ENCODE data around the gene KRT35.

KRT35 gene

GRCh38 chr17:41486316-41486715, 5.4 kb upstream of the KRT35 start:
- no peak for DNase-seq

DNA sequence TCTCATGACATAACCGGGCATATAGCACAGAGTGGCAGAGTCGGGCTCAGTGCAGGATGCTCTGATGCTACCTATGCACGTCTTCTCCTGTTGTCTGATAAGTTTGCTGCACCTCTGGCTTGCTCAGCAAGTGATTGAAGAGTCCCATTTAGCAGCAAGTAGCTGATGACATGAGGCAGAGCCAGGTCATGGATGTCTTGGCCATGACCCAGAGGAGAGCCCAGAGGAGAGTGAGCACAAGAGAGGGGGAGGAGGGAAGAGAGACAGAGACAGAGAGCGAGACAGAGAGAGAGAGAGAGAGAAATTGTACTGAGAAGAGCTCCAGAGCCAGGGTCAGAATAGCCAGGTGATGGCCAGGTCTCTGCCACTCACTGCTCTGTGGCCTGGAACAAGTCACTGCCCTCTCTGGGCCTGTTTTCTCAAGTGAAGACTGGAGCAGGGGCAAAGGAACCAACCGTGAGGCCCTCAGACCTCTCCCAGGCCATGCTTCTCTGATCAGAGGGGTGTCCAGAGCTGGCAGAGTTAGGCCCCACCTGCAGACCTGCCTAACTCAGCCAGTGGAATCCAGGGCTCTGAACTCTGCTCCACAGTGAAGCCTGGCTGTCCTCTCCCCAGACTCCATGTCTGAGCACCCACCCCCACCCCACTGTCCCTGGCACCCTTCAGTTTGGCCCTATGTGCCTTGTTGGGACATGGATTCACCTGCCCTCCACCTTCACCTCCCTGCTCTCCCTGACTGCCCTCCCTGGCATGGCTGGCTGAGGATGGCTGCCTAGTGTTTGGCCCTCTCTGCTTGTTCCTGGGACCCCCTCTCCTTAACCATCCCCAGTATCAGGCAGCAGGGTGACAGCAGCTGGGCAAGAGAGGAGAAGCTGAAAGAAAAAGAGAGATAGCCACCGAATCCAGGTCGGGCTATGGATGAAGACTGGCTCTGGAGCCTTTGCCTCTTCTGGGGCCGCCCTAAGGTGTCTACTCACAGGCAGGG, 4.3 kb upstream of the KRT35 start:
- DNase-seq = no peak

- no peak for DNase-seq
Measured at GRCh38 chr17:41483991-41484826, 3.3 kb upstream of the KRT35 start.

GRCh38 chr17:41483531-41483930, 2.6 kb upstream of the KRT35 start:
- no peak for DNase-seq

DNA sequence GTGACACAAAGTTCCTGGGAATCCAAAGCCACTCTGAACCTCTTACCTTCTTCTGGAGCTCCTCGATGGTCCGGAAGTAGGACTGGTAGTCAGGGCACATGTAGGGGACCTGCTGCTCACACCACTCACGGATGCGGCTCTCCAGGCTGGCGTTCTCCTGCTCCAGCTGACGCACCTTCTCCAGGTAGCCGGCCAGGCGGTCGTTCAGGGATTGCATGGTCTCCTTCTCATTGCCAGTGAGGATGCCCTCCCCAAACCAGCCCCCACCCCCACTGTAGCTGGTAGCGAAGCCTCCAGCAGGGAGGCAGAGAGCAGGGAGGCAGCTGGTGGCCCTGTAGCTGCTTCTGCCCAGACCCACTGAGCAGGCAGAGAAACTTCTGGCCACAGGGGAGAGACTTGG, 370 bp downstream of the KRT35 start:
- no peak for DNase-seq

- no peak for DNase-seq
Measured at GRCh38 chr17:41480136-41480535, 815 bp downstream of the KRT35 start.

DNA sequence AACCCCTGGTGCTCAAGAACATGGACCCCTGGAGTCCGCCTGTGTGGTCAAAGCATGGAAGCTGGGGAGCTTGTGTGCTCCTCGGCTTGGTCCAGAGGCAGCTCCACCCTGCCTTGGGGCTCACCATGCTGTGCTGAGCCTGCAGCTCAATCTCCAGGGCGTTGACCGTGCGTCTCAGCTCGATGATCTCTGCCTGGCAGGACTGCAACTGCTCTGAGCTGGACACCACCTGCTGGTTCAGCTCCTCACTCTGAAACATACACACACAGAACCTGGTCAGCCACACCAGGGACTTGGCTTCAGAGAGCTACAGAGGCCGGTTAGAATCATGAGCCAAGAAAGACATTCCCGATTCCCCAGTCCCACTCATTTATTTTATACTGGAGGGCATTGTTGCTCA, 2.7 kb downstream of the KRT35 start:
- DNase-seq = no peak

DNA sequence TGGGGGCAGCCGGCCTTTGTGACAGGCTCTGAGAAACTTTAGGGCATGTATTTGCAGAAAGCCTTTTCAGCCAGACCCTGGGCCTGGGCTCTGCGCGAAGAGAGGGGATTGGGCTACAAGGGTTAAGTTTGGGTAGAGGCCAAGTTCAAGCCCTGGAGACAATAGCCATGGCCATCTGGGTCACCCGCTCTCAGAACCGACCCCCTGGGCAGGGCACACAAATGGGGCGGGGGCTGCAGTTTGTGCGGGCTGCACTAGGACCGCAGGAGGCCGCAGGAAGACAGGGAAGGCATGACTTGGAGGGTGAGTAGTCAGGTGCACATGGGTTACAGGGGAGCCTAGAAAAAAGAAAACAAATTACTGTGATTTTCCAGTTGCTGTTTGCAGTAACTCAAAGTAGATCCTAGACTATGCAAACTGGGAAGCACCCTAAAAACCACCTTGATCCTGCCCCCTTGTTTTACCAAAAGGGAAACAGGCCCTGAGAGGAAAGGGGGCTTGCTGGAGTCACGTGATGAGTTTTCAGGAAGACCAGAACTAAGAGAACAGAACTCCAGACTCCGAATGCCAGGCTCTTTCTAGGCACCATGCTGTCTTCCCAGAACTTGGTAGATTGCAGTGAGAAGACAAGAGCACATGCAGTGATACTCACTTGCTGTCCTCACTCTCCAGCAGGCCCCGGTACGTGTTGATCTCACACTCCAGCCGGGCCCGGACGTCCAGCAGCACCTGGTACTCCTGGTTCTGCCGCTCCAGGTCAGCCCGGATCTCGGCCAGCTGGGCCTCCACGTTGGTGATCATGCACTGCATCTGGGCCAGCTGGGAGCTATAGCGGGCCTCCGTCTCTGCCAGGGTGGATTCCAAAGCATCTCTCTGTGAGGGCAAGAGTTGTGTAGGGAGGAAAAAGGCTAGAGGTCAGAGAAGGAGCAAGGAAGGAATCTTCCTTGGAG, 3.8 kb downstream of the KRT35 start:
- no peak for DNase-seq

- no peak for DNase-seq
Measured at GRCh38 chr17:41475421-41475820, 5.5 kb downstream of the KRT35 start.

GRCh38 chr17:41474863-41475262, 6.1 kb downstream of the KRT35 start:
- no peak for DNase-seq

- DNase-seq = no peak
Measured at GRCh38 chr17:41468346-41468745, 12.6 kb downstream of the KRT35 start.

DNA sequence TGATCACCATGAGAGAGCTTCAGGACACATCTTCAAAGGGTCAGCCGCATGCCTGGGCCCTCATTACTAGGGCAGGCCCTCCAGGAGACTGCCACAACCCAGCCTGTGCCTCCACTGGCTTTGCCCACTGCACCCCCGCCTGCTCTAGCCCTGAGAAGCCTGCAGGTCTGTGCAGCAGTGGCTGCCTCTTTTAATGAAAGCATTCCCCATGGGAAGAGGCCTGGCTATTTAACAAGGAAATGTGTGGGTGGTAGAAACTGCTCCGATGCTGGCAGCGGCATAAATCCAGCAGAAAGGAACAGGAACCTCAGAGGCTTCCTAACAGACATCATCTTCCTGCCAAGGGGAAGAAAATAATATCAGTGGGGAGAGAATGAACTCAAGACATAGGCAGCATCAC, 13.4 kb downstream of the KRT35 start:
- DNase-seq = no peak

DNA sequence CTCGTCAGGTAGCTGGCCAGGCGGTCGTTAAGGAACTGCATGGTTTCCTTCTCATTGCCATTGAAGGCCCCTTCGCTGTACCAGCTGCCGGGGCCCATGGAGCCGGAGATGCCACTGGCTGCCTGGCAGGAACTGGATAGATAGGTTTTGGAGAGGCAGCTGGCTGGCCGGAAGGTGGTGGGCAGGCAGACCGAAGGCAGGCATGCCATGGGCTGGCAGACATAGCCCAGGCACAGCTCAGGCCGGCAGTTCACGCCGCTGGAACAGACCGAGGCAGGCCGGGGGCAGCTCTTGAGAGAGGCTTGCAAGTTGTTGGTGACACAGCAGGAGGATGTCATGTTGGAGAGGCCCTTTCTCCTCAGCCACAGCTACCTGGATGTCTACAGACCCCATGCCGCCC, 14.0 kb downstream of the KRT35 start, which contains the start of gene KRT32:
TSS of gene KRT32 (minus strand) at position 399 of the 400 bp plus-strand sequence. CDS start at position 338, 61 bp downstream.
- DNase-seq = no peak

- peak; percentile 92 for DNase-seq
Measured at GRCh38 chr17:41464682-41465081, 16.3 kb downstream of the KRT35 start.

DNA sequence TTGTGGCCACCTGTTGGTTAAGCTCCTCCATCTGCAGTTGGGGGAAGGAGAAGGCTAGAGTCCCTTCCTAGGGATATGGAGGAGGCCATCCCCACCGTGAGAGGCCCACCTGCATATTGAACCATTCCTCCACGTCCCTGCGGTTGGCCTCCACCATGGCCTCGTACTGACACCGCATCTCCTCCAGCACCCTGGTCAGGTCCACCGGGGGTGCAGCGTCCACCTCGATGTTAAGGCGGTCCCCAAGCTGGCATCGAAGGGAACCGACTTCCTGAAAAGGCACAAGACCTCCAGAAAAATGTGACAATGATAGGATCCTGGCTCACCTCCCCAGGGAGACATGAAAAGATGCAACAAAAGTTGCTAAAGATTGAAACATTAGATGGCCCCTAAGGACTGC, 16.8 kb downstream of the KRT35 start:
- DNase-seq = no peak

DNA sequence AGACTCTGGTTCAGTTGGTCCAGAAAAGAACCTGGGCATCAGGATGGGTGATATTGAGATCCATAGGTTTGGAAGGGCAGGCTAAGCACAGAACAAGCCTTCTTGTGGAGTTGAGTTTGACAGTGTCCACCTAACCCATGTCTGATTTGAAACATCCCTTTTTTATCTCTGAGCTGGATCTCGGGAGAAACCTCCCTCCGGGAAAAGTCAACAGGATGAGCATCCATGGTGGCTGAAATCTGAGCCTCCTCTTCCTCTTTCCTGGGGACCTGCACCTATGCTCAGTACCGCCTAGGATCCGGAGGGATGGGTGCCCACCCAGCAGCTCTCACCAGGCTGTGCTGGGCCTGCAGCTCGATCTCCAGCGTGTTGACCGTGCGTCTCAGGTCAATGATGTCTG, 17.2 kb downstream of the KRT35 start:
- DNase-seq = no peak

DNA sequence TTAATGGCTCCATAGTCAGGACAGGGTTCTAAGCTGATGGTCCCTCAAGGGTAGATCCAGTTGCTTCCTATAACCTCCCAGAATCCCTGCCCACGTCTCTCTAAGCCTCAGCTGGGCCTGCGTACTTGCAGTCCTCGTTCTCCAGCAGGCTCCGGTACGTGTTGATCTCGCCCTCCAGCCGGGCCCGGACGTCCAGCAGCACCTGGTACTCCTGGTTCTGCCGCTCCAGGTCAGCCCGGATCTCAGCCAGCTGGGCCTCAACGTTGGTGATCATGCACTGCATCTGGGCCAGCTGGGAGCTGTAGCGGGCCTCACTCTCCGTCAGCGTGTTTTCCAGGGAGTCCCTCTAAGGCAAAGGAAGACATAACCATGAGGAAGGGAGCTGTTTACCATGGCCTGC, 18.2 kb downstream of the KRT35 start:
- DNase-seq = no peak

- no peak for DNase-seq
Measured at GRCh38 chr17:41457676-41458075, 23.3 kb downstream of the KRT35 start.

DNA sequence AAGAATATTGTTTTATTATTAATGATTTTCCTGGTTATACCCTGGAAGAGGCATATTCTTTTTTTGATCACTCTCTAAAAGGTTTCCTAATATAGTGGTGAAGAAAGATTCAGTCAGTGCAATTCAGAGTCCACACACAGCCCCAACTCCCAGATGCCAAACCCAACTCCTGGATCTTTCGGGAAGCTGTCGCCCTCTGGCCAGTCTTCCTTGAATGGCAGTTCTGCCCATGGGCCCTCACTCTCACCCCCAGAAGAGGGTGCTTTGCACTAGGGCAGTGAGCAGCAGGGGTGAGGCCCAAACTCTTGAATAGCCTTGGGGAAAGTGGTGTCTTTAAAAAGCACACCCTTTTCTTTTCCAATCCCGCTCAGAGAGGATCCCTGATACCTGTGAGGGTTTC, 24.7 kb downstream of the KRT35 start:
- DNase-seq = no peak

DNA sequence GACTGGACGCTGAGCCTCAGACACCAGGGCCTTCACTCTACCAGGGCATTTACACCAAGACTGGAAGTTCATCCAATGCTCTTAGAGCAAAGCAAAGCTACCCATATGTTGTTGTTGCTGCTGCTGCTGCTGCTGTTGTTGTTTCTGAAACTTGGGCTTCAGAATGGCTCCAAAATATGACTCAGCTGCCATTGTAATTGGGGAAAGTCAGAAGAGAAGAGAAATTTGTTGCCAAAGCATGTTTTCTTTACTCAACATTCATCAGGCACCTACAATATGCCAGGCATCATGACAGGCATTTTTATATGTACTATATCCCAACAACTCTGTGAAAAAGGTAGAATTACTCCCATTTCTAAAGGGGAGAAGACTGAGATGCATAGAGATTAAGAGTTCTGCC, 25.7 kb downstream of the KRT35 start:
- no peak for DNase-seq

DNA sequence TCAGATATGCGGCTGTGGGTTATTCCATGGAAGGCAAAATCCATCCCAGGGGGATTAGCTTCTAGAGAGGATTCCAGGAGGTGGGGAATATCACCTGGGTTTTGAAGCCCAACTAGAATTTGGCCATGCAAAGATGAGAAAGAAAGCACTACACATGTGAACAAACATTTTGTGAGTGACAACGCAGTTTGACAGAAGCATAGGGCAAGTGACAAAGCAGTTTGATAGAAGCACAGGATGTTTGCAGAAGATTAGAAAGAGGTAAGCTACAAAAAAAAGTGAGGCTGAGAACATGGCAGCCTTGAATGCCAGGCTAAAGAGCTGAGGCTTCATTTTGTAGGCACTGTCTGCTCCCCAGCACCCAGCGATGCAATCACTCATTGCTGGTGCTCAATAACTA, 27.9 kb downstream of the KRT35 start:
- no peak for DNase-seq

- no peak for DNase-seq
Measured at GRCh38 chr17:41452281-41452680, 28.7 kb downstream of the KRT35 start.
